Fibroblast of skin of left quadriceps (primary cell): ENCODE results near the gene DECR2.
A peak's percentile ranks its signal among the peaks of the same experiment; 100 is the strongest.
"Not testable (repeated sequence)": the region's sequence is repeated elsewhere in the genome, so short reads cannot be mapped to it uniquely, and the experiment has no call there.

Source experiments
- DNase-seq, 2 experiments: peaks; one replicate each; pipeline ENCODE4 v3.0.0-alpha.2; 2013; ENCODE audit warnings: low read depth in 2 of 2

DECR2 gene

DNA sequence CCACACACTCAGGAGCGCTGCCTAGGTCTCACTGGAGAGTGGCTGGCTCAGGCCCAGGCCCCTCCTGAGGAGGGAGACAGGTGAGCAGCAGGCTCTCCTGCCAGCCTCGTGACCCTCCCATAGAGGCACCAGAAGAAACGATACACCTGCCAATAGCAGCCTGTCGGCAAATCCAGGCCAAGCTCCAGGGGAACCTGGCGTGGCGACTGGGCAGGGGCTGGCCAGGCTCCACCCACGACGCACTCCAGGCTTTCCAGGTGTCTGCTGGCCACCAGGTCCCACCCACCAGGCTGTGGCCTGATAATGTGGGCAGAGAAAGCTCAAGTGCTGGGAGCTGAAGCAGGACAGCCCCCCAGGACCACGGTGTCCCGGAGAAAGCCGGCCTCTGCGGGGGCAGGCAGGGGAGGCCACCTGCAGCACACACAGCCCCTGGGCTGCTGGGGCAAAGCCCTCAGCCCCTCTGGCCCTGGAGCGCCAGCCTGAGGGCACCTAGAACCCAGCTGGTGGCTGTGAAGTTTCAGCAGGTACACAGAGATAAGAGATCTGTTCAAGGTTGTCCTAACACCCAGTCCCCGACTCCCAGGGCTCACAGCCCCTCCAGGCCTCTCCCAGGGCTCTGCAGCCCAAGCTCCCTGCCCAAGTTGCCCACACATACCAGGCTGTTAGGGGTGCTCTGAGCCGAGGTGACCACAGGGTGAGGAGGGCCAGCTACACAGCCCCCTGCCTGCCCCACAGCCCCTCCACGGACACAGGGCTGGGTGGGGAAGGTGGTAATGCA lies 22.3 kb upstream of the DECR2 start:
- no peak for DNase-seq

DNA sequence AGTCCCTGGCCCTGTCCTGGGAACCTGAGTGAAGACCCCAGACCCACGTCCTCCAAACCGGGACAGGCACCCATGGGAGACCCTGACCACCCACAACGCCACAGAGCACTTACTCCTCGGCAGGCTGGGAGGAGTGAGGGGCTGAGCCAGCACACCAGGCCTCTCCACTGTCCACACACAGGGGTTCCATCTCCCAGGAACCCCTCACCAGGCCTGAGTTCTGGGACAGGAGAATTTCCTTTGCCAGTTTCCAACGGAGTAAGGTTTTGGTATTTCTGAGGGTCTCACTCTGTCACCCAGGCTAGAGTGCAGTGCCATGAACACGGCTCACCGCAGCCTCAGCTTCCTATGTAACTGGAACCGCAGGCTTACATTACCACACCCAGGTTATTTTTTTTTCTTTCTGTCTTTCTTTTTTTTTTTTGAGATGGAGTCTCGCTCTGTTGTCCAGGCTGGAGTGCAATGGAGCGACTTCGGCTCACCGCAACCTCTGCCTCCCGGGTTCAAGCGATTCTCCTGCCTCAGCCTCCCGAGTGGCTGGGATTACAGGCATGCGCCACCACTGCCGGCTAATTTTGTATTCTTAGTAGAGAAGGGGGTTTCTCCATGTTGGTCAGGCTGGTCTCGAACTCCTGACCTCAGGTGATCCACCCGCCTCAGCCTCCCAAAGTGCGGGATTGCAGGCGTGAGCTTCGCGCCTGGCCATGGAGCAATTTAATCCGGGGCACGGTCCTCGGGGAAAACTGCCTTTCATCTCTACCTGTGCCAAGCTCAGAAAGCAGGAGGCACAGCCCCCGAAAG lies 21.5 kb upstream of the DECR2 start:
- DNase-seq: no peak

DNA sequence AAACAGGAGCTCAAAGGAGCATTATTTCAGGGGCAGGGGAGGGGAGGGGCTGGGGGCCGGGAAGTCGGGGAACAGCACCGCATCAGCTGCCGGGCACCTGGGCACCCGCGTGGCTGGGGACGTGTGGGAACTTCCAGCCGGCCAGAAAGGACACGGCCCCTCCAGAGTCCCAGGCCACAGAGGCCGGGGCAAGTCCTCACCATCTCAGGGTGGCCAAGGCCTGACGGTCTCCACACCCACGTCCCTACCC lies 21.0 kb upstream of the DECR2 start:
- no peak for DNase-seq

DNA sequence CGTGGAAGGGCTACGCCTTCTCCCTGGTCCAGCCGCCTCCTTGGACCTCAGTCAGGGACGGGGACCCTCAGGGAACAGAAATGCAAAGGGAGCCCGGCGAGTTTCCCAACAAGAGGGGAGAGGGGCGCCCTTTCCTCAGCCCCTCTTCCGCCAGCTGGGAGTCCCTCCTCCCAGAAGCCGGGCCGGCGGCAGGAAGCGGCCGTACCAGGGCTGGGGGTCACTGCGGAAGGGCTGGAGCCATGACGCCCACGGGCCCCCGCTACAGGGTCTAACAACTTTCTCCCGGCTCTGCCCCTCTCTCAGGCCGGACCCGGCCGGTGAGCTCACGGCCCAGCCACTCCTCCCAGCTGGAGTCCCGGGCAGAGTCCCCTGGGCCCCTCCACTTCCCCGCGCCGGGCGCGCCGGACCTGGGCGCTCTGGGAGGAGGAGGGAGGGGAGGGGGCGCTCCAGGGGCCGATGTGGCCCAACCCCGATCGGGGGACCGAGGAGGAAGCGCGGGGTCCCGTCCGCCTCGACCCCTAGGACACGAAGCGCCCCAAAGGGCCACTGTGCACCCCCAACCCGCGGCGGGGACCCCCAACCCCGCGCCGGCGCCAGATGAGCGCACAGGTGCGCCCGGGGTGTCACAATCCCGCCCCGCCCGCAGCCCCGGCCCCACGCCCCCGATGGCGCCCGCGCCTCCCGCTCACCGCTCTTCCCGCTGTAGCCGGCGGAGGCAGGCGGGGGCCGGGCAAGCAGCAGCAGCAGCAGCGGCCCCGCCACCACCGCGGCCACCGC lies 20.5 kb upstream of the DECR2 start:
- no peak for DNase-seq

DNA sequence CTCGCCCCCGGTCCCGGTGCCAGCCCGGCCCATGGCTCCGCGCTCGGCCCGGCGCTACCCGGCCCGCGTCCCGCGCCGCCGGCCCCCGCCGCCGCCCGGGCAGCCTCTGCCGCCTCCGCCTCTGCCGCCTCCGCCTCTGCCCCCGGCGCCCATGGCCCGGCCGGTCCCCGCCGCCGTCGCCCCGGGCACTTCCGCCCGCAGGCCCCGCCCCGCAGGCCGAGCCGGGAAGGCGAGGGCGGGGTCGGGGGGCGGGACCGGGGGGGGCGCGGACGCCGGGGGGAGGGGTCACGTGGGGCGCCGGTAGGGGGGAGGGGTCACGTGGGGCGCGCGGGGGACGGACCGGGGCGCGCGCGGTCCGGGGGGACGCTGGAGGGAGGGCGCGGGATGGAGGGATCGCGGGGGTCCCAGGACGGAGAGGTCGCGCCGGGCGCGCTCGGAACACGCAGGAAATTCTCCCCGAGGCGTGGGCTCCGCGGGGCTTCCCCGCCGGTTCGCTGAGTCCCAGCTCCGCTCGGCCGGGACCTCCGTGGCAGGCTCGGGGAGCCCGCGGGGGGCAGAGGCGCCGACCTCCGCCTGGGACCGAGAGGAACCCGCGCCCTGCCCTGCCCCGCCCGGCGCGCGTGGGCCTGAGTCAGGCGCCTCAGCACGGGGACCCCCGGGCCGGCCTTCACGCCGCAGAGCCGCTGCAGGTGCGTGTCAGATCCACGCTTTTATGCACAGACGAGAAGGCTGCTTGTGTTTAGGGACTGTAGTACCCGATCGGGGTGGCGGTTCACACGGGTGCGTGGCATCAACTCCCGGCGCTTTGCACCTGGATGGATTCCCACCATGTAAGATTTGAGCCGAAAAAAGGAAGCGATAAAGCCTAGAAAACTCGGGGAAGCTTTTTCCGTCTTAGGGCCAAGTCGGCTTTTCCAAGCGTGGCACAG lies 19.6 kb upstream of the DECR2 start, which contains the start of gene PGAP6:
TSS of gene PGAP6 (minus strand) at position 190 of the 929 bp plus-strand sequence. CDS start at position 33, 157 bp downstream.
- DNase-seq: no peak

DNA sequence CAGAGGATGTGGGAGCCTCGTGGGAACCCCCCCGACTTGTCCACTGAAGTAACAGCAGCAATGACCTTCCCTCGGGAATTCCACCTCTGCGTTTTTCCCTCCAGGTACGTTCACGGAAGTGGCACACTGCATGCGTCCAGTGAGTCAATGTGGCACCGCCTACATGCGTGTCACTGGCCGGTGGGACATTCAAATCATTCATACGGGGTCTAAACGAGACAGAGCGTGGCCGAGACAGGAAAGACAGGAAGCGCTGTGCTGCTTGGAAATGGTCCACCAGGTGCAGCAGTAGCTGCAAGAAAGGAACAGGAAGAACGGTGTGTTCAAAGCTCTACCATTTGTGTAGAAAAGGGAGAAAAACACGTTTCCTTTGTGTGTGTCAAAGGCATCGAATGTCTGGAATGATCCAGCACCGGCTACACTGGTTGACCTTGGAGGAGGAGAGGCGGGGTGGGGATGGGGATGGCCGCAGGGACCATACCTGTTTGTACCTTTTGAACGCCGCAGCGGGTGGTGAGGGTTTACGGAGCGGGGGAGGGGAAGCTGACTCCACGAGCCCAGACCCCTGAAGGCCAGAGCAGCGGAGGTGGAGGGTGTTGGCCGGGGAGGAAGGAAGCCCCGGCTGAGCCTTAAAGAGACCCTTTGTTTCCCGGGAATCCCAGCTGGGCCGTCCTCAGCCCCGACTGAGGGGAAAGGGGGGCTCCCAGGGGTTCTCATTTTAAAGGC lies 18.2 kb upstream of the DECR2 start:
- no peak for DNase-seq

DNA sequence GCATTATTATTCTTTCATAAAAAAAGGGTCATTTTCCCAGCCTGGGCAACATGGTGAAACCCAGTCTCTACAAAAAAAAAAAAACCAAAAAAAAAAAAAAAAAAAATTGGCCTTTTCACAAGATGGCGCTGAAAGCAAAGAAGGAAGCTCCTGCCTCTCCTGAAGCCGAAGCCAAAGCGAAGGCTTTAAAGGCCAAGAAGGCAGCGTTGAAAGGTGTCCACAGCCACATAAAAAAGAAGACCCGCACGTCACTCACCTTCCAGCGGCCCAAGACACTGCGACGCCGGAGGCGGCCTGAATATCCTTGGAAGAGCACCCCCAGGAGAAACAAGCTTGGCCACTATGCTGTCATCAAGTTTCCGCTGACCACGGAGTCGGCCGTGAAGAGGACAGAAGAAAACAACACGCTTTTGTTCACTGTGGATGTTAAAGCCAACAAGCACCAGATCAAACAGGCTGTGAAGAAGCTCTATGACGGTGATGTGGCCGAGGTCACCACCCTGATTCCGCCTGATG lies 15.0 kb upstream of the DECR2 start:
- DNase-seq: no peak

DNA sequence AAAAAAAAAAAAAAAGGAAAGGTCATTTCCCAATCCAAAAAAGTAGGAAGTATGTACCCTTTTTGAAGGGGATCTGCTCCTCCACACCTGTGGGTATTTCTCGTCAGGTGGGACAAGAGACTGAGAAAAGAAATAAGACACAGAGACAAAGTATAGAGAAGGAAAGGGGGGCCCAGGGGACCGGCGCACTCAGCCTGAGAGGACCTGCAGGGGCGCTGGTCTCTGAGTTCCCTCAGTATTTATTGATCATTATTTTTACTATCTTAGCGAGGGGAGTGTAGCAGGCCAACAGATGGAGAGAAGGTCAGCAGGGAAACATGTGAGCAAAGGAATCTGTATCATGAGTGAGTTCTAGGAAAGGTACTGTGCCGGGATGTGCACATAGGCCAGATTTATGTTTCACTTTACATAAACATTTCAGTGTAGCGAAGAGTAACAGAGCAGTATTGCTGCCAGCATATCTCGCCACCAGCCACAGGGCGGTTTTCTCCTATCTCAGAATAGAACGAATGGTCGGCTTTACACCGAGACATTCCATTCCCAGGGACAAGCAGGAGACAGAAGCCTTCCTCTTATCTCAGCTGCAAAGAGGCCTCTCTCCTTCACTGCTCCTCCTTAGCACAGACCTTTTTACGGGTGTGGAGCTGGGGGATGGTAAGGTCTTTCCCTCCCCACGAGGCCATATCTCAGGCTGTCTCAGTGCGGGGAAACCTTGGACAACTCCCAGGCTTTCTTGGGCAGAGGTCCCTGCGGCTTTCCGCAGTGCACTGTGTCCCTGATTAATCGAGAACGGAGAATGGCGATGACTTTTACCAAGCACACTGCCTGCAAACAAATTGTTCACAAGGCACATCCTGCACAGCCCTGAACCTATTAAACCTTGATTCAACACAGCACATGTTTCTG lies 13.7 kb upstream of the DECR2 start:
- DNase-seq: not testable (repeated sequence)

DNA sequence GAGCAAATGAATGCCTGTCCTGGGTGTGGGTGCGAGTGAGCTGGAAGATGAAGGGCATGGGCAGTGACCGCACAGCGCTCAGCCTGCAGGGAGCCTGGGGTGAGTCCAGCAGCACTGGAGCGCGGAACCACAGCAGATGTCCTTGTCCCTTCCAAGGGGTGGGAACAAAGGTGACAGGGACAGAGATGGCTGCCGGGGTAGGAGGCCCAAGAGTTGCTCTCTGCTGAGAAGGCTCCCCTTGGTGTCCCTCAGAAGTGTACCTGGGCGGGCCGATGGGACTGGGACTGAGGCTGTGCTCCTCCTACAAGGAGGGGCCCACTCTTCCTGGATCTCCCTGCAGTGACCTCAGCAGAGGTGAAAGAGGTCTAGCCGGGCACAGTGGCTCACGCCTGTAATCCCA lies 12.3 kb upstream of the DECR2 start:
- no peak for DNase-seq

DNA sequence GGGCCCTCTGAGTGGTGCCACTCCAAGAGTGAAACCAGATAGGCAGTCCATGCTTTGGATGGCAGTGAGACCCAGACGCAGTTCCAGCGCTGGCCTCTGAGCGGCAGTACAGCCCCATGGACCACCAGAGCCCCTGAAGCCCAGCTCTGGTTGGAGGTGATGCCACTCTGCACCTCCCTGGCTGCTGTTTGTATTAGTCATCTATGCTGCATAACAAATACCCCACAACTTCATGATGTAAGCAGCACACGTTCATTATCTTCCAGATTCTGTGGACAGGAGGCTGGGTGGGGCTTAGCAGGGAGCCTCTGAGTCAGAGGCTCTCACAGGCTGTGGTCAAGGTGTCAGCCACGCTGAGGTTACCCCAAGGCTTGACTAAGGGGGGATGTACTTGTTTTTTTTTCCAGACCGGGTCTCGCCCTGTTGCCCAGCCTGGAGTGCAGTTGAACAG lies 9.8 kb upstream of the DECR2 start:
- no peak for DNase-seq

DNA sequence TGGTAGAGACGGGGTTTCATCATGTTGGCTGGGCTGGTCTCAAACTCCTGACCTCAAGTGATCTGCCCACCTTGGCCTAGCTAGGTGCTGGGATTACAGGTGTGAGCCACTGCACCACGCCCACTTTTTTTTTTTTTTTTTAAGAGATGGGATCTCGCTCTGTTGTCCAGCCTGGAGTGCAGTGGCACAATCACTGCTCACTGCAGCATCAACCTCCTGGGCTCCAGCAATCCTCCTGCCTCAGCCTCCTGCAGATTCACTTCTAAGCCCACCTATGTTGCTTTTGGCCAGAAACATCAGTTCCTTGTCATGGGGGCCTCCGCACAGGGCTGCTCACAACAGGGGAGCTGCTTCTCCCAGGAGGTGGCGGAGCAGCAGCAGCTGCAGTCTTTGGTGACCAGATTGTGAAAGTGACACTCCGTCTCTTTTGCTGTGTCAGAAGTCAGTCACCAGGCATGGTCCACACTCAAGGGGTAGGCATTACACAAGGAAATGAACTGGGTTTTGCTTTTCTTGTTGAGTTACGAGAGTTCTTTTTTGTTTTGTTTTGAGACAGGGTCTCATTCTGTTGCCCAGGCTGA lies 9.1 kb upstream of the DECR2 start:
- DNase-seq: no peak

DNA sequence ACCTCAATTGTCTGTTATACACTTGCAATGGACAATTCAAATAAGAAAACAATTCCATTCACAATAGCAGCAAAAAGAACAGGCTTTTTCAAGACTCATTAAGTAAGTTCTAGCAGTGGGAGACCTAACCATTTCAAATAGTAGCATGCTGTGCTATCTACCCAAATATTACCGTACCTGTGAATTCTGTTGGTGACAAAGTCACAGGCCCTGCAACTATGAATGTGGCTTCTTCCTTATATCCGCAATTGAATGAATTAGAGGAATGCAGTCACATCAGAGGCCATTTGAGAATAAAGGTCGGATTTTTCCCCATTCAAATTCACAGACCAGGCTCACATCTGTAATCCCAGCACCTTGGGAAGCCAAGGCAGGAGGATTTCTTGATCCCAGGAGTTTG lies 5.5 kb upstream of the DECR2 start:
- DNase-seq: no peak

DNA sequence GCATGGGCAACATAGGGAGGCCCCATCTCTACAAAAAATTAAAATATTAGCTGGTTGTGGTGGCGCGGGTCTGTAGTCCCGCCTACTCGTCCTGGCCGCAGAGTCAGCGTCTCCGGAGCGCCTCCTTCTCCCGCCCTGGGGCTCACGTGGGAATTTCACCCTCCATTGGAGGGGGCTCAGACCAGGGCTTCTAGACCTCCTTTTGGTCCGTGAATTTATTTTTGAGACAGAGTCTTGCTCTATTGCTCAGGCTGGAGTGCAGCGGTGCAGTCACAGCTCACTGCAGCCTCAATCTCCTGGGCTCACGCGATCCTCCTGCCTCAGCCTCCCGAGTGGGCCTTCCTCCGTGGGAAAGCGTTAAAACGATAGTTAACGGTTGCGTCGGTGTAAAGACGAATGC lies 5.1 kb upstream of the DECR2 start:
- peak in 1 of 2 experiments; percentile 23 for DNase-seq

DNA sequence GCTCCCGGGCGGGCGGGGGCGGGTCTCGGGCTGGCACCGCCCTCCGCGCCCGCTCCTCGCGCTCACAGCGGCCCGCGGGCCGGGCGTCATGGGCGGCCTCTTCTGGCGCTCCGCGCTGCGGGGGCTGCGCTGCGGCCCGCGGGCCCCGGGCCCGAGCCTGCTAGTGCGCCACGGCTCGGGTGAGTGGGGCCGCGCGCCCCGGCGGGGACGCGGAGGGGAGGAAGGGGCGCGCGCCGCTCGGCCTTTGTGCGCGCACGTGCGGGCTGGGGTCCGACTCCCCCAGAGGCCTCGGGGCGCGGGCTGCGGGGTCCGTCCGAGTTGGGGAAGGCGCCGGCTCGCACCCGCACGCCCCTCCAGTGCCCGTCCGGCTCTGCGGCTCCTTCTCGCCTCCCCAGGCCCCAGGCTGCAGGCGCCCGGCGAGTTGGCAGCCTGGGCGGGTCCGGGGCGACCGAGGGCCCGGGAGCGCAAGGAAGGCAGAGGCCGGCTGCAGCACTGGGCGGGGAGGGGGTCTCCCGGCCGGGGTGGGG lies 4.5 kb upstream of the DECR2 start, which contains the start of gene NME4:
TSS of gene NME4 (plus strand) at position 65 of the 527 bp plus-strand sequence. CDS start at position 89, 24 bp downstream.
- DNase-seq: no peak

DNA sequence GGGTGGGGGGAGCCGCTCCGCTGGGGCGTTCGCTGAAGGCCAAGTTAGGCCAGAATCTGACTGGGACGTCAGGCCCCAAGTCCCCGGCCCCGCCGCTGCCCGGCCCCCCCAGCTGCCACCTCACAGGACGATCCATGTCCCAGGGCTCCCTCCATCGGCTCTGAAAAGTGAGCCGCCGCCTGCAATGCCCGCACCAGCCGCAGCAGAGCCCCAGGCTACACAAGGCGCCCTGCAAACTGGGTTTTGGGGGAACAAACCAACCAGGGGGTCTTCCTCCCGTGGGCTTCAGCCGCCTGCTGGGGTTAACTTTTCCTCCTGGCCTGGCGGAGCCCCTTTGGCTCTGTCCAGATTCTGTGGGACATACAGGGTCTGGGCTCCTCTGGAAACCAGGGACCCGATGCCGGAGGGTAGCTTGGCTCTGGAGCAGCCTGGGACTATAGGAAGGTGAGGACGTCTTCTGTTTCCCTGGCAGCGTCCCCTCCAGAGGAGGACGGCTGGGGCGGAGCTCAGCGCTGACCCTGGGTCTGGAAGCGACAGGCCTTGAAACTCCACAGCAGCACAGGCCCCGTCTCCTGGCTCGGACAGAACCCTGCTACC lies 3.9 kb upstream of the DECR2 start:
- DNase-seq: peak; percentile 49 to 52

DNA sequence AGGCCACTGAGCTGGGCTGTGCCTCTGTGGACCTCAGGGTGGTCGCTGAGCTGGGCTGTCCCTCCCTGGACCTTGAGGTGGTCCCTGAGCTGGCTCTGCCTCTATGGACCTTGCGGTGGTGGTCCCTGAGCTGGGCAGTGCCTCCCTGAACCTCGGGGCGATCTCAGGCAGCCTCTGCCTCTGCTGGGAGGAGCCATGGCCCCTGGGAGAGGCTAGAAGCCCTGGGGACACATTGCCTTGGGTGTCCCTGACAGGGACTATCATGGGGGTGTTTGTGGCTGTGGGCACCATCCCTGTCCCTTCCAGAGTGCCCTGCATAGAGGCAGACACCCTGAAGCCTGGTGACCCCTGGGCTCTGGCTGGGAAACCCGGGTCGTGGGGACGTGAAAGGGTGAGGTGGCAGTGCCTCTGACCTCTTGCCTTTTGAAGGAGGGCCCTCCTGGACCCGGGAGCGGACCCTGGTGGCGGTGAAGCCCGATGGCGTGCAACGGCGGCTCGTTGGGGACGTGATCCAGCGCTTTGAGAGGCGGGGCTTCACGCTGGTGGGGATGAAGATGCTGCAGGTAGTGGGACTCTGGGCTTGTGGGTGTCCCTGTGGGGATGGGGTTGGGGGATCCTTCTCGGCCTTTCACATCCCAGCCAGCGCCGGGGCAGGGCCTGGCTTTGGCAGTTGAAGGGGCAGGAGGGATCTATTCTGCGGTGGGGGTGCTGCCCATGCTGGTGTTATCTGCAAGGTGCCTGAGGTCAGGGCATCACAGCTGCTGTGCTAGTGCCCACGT lies 2.9 kb upstream of the DECR2 start:
- no peak for DNase-seq

DNA sequence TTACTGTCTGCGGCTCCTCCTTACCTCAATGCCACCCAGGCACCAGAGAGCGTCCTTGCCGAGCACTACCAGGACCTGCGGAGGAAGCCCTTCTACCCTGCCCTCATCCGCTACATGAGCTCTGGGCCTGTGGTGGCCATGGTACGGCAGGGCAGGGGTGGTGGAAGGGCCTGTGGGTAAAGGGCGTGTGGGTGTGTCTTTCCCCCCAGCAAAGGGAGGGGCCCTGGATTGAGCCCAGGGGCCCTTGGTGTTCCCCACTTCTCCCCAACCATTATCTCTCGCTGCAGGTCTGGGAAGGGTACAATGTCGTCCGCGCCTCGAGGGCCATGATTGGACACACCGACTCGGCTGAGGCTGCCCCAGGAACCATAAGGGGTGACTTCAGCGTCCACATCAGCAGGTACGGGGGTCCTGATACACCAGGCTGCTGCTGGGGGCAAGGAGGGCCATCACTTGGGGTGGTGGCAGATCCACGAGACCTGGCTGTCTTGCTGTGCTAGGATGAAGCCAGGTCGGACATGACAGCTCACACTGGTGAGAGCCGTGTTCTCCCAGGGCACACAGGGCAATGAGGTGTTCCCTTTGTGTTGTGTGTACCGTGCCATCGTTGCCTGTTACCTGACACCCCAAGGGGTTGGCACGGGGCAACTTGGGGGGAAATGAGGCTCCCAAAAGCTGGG lies 2.2 kb upstream of the DECR2 start:
- DNase-seq: no peak
